CD4-positive, CD25-positive, alpha-beta regulatory T cell (primary cell): ENCODE data around the gene KIF13A. TPM values are rescaled to one million over a fixed set of nuclear protein-coding genes. Genes with fewer than 3 reads are reported as not detected.
"Not testable (repeated sequence)": the region's sequence is repeated elsewhere in the genome, so short reads cannot be mapped to it uniquely, and the experiment has no call there.

ENCODE experiments used
- ATAC-seq, 2 donors: fragments of 150-1000 bp; cut with Tn5 transposase; one replicate each; pipeline ENCODE4 v1.10.0; 2021; ENCODE audit warnings: low read depth in 2 of 2, moderate number of reproducible peaks in 2 of 2, moderate library complexity in 1 of 2
- DNase-seq, 3 donors: peaks; one replicate each; pipeline versions ENCODE4 v3.0.0 to v3.0.0-alpha.2; 2012 to 2022; ENCODE audit warnings: mixed read lengths in 1 of 3
- H3K27ac ChIP-seq: one replicate; pipeline ENCODE4 v1.7.0; 2013; ENCODE audit warnings: mild to moderate bottlenecking, low read length; ENCODE audit not compliant: insufficient read depth, poor library complexity, severe bottlenecking
- H3K27me3 ChIP-seq: one replicate; pipeline ENCODE4 v1.7.0; 2013; ENCODE audit warnings: low read length; ENCODE audit not compliant: control insufficient read depth, insufficient read depth
- H3K36me3 ChIP-seq: one replicate; pipeline ENCODE4 v1.7.0; 2013; ENCODE audit warnings: mild to moderate bottlenecking, low read length, moderate library complexity; ENCODE audit not compliant: control insufficient read depth, insufficient read depth
- H3K4me1 ChIP-seq: 2 replicates; pipeline ENCODE4 v1.7.0; 2013; ENCODE audit warnings: mild to moderate bottlenecking, low read length; ENCODE audit not compliant: insufficient read depth, control insufficient read depth, poor library complexity, severe bottlenecking
- H3K4me3 ChIP-seq: one replicate; pipeline ENCODE4 v1.7.0; 2013; ENCODE audit warnings: low read depth, mild to moderate bottlenecking, low read length, moderate library complexity
- H3K9me3 ChIP-seq, 2 experiments: 1 replicate in 1 of 2; 2 replicates in 1 of 2; pipeline ENCODE4 v1.7.0; 2013; ENCODE audit warnings: low read length in 2 of 2, mild to moderate bottlenecking in 1 of 2, moderate library complexity in 1 of 2; ENCODE audit not compliant: control insufficient read depth in 2 of 2
- H3K27ac Mint-ChIP-seq, 3 donors: one replicate each; pipeline ENCODE4 v1.8.0; 2020 to 2022; ENCODE audit warnings: mild to moderate bottlenecking in 3 of 3, mixed read lengths in 3 of 3, moderate library complexity in 2 of 3
- H3K27me3 Mint-ChIP-seq: one replicate; pipeline ENCODE4 v1.8.0; 2022; ENCODE audit warnings: mild to moderate bottlenecking, mixed read lengths
- H3K36me3 Mint-ChIP-seq: one replicate; pipeline ENCODE4 v1.8.0; 2020; ENCODE audit warnings: mixed read lengths
- H3K4me1 Mint-ChIP-seq, 4 donors: one replicate each; pipeline ENCODE4 v1.8.0; 2020 to 2022; ENCODE audit warnings: mixed read lengths in 4 of 4, mild to moderate bottlenecking in 1 of 4
- H3K4me3 Mint-ChIP-seq, 4 donors: one replicate each; pipeline ENCODE4 v1.8.0; 2020 to 2022; ENCODE audit warnings: mild to moderate bottlenecking in 4 of 4, mixed read lengths in 4 of 4, moderate library complexity in 3 of 4
- H3K9me3 Mint-ChIP-seq, 7 donors: one replicate each; pipeline ENCODE4 v1.8.0; 2020 to 2022; ENCODE audit warnings: mixed read lengths in 7 of 7, mild to moderate bottlenecking in 3 of 7, moderate library complexity in 2 of 7
- polyA plus RNA-seq, 4 donors: library from polyadenylated mRNA; unstranded; fragments of 300-500 nt; fragmentation: Illumina TruSeq; gene quantifications; one replicate each; pipeline ENCODE4 v1.2.3, GENCODE V29; 2021
- total RNA-seq: library from RNA; stranded (reverse); gene quantifications from one replicate; pipeline ENCODE4 v1.2.3, GENCODE V29; 2022

Gene KIF13A
- total and polyA plus RNA-seq, 5 donors from 2014 or later: 0.49 TPM; not detected in 4

- DNase-seq (no peak), ATAC-seq (no peak)
- no peaks in the 10 kb centered on the region for H3K27me3 Mint-ChIP-seq
- Histone ChIP-seq H3K27me3 (peaks cover 2% of the 10 kb centered on the region), H3K9me3 (no peaks in the 10 kb centered on the region), H3K4me3 (no peak overlapping the region), H3K27ac (no peak overlapping the region), H3K36me3 (no peaks in the 10 kb centered on the region), H3K4me1 (no peaks in the 10 kb centered on the region)
- H3K9me3 Mint-ChIP-seq: peaks cover 0 to 4% (median 0%) of the 10 kb centered on the region in 7 donors
- no peaks in the 10 kb centered on the region for H3K36me3 Mint-ChIP-seq
- H3K4me1 Mint-ChIP-seq: no peaks in the 10 kb centered on the region
- no peak overlapping the region for H3K27ac Mint-ChIP-seq
- H3K4me3 Mint-ChIP-seq: no peak overlapping the region
Measured at GRCh38 chr6:18016698-18017097, 29.3 kb upstream of the KIF13A start.

DNA sequence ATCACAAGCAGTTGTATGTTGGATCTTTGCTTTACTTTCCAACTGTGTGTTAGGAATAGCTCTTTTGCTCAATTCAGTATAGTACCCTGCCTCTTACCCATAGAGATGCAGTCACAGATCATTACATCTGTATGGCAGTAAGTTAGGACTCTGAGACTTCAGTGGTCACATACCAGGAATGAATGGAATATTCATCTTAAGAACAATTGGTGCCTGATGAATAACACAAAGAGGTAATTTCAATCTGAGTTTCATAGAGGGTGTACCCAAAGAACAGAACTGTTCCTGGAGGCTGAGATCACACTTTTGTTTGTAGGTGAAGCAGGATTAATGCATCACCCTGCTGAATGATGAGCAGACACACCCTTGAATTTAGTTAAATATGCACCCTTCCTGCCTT lies 28.7 kb upstream of the KIF13A start:
- no peak overlapping the region for H3K27ac Mint-ChIP-seq
- H3K9me3 Mint-ChIP-seq: peaks cover 0 to 4% (median 0%) of the 10 kb centered on the region in 7 donors
- Histone ChIP-seq H3K27me3 (peaks cover 2% of the 10 kb centered on the region), H3K36me3 (no peaks in the 10 kb centered on the region), H3K4me3 (no peak overlapping the region), H3K9me3 (no peaks in the 10 kb centered on the region), H3K4me1 (no peaks in the 10 kb centered on the region), H3K27ac (no peak overlapping the region)
- no peaks in the 10 kb centered on the region for H3K27me3 Mint-ChIP-seq
- ATAC-seq (no peak), DNase-seq (no peak)
- H3K36me3 Mint-ChIP-seq: no peaks in the 10 kb centered on the region
- no peak overlapping the region for H3K4me3 Mint-ChIP-seq
- no peaks in the 10 kb centered on the region for H3K4me1 Mint-ChIP-seq

- peaks cover 0 to 1% (median 0%) of the 10 kb centered on the region in 7 donors for H3K9me3 Mint-ChIP-seq
Measured at GRCh38 chr6:18011287-18011686, 23.9 kb upstream of the KIF13A start.

DNA sequence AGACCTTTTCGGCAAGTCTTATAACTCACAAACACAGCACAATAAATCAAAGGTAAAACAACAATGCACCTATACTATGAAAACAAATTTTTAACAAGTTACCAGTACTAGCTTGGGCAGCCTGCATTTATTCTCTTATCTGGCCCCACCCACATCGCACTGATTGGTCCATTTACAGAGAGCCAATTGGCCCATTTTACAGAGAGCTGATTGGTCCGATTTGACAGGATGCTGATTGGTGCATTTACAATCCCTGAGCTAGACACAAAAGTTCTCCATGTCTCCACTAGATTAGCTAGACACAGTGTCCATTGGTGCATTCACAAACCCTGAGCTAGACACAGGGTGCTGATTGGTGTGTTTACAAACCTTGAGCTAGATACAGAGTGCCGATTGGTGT lies 23.1 kb upstream of the KIF13A start:
- not testable (repeated sequence) for H3K4me3 ChIP-seq, H3K4me1 ChIP-seq, H3K9me3 Mint-ChIP-seq, H3K4me1 Mint-ChIP-seq, ATAC-seq, H3K27me3 Mint-ChIP-seq, H3K27ac Mint-ChIP-seq, H3K4me3 Mint-ChIP-seq, H3K36me3 Mint-ChIP-seq, H3K27me3 ChIP-seq, H3K27ac ChIP-seq, DNase-seq, H3K36me3 ChIP-seq, H3K9me3 ChIP-seq

More at GRCh38 chr6:18011287-18011686, 23.9 kb upstream of the KIF13A start:
- Mint-ChIP-seq H3K27me3 (no peaks in the 10 kb centered on the region), H3K4me3 (no peak overlapping the region), H3K27ac (no peak overlapping the region), H3K36me3 (no peaks in the 10 kb centered on the region), H3K4me1 (no peaks in the 10 kb centered on the region)
- Histone ChIP-seq H3K27me3 (peaks cover 2% of the 10 kb centered on the region), H3K9me3 (no peaks in the 10 kb centered on the region), H3K27ac (no peak overlapping the region), H3K4me1 (no peaks in the 10 kb centered on the region), H3K4me3 (no peak overlapping the region), H3K36me3 (no peaks in the 10 kb centered on the region)
- DNase-seq (no peak), ATAC-seq (no peak)

DNA sequence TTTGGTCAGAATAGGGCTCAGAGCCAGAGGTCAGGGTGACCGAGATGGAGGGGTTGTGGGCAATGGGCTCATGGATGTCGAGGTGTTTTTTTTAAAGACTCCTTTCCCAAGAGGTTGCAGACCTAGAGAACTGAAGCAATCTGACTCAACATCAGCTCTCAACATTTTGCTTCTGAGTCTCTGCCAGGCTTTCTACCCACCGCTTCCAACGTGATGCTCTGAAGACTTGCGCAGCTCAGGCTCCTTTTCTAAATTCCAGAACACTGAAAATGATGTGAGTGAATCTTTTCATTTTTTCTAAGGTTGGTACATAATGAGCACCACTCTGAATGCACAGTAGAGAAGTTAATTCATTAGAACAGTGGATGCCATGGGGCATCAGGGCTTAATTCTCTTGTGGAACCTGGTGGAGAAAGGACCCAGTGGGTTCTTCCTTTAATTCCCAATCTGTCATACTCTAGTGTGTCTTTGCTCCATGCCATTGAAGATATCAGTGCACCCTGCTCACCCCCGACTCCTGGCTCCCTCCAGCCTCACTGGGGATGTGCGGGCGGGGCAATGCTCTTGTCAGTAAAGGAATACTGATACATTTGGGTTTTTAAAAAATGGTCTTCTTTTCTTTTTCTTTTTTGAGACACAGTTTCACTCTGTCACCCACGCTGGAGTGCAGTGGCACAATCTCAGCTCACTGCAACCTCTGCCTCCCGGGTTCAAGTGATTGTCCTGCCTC lies 17.0 kb upstream of the KIF13A start:
- Mint-ChIP-seq H3K27me3 (no peaks in the 10 kb centered on the region), H3K4me3 (no peak overlapping the region)

GRCh38 chr6:17999425-17999824 lies 12.0 kb upstream of the KIF13A start:
- H3K36me3 Mint-ChIP-seq: no peaks in the 10 kb centered on the region
- no peaks in the 10 kb centered on the region for H3K9me3 ChIP-seq
- peaks cover 6% of the 10 kb centered on the region for H3K27me3 Mint-ChIP-seq
- peaks cover 4% of the 10 kb centered on the region for H3K27me3 ChIP-seq
- H3K27ac Mint-ChIP-seq: no peak overlapping the region
- no peak overlapping the region for H3K4me3 ChIP-seq
- no peak for DNase-seq
- no peak overlapping the region for H3K27ac ChIP-seq
- no peak overlapping the region for H3K4me3 Mint-ChIP-seq
- ATAC-seq: no peak
- no peaks in the 10 kb centered on the region for H3K36me3 ChIP-seq
- no peaks in the 10 kb centered on the region for H3K4me1 ChIP-seq
- H3K9me3 Mint-ChIP-seq: no peaks in the 10 kb centered on the region
- no peaks in the 10 kb centered on the region for H3K4me1 Mint-ChIP-seq

More for the DNA sequence above, 17.0 kb upstream of the KIF13A start:
- H3K36me3 ChIP-seq: no peaks in the 10 kb centered on the region
- ATAC-seq (no peak), DNase-seq (no peak)
- no peaks in the 10 kb centered on the region for H3K36me3 Mint-ChIP-seq
- H3K4me1 ChIP-seq: no peaks in the 10 kb centered on the region
- H3K4me1 Mint-ChIP-seq: no peaks in the 10 kb centered on the region
- no peak overlapping the region for H3K27ac Mint-ChIP-seq
- no peak overlapping the region for H3K4me3 ChIP-seq
- H3K27ac ChIP-seq: no peak overlapping the region
- H3K9me3 ChIP-seq: no peaks in the 10 kb centered on the region
- no peaks in the 10 kb centered on the region for H3K9me3 Mint-ChIP-seq
- no peaks in the 10 kb centered on the region for H3K27me3 ChIP-seq

GRCh38 chr6:17998442-17998841 lies 11.0 kb upstream of the KIF13A start:
- H3K27ac Mint-ChIP-seq: no peak overlapping the region
- H3K4me1 Mint-ChIP-seq: no peaks in the 10 kb centered on the region
- peaks cover 6% of the 10 kb centered on the region for H3K27me3 Mint-ChIP-seq
- H3K4me3 Mint-ChIP-seq: no peak overlapping the region
- no peaks in the 10 kb centered on the region for H3K36me3 Mint-ChIP-seq
- H3K36me3 ChIP-seq: no peaks in the 10 kb centered on the region
- no peaks in the 10 kb centered on the region for H3K9me3 ChIP-seq
- peaks cover 4% of the 10 kb centered on the region for H3K27me3 ChIP-seq
- H3K9me3 Mint-ChIP-seq: no peaks in the 10 kb centered on the region
- no peaks in the 10 kb centered on the region for H3K4me1 ChIP-seq
- no peak overlapping the region for H3K4me3 ChIP-seq
- no peak for DNase-seq
- no peak overlapping the region for H3K27ac ChIP-seq
- ATAC-seq: no peak

DNA sequence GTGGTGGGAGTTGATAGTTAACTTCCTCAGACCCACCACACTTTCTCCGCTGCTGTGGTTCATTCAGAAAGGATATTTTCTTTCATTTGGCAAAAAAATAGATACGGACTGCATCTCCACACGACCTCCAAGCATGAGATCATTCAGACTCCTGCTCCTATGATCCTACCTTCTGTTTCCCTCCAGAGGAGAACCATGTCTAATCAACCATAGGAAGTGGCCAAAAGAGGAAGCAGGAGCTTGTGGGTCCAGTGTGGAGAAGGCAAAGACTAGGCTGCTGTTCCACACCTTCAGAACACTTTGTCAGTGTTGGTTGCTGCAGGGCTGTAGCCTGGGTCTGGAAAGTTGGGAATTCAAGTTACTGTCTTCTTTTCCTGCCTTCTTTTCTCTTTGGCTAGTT lies 10.6 kb upstream of the KIF13A start:
- H3K9me3 Mint-ChIP-seq: no peaks in the 10 kb centered on the region
- H3K27ac ChIP-seq: no peak overlapping the region
- H3K4me1 ChIP-seq: no peaks in the 10 kb centered on the region
- ATAC-seq: no peak
- no peak overlapping the region for H3K4me3 ChIP-seq
- no peaks in the 10 kb centered on the region for H3K36me3 ChIP-seq
- no peak overlapping the region for H3K27ac Mint-ChIP-seq
- DNase-seq: no peak
- H3K27me3 Mint-ChIP-seq: peaks cover 10% of the 10 kb centered on the region
- peaks cover 4% of the 10 kb centered on the region for H3K27me3 ChIP-seq
- no peaks in the 10 kb centered on the region for H3K36me3 Mint-ChIP-seq
- H3K4me3 Mint-ChIP-seq: no peak overlapping the region
- no peaks in the 10 kb centered on the region for H3K4me1 Mint-ChIP-seq
- H3K9me3 ChIP-seq: no peaks in the 10 kb centered on the region
